HG02610 (cell line): Measurements from ENCODE around the gene GPC3.
A peak's percentile ranks its signal among the peaks of the same experiment; 100 is the strongest.
"Not testable (repeated sequence)": the region's sequence is repeated elsewhere in the genome, so short reads cannot be mapped to it uniquely, and the experiment has no call there.

Experiments used
- ATAC-seq: cut with Tn5 transposase; IDR thresholded peaks from one replicate; pipeline ENCODE4 v1.9.1; 2021; ENCODE audit warnings: mild to moderate bottlenecking, moderate library complexity; ENCODE audit not compliant: unreplicated experiment

Gene GPC3

DNA sequence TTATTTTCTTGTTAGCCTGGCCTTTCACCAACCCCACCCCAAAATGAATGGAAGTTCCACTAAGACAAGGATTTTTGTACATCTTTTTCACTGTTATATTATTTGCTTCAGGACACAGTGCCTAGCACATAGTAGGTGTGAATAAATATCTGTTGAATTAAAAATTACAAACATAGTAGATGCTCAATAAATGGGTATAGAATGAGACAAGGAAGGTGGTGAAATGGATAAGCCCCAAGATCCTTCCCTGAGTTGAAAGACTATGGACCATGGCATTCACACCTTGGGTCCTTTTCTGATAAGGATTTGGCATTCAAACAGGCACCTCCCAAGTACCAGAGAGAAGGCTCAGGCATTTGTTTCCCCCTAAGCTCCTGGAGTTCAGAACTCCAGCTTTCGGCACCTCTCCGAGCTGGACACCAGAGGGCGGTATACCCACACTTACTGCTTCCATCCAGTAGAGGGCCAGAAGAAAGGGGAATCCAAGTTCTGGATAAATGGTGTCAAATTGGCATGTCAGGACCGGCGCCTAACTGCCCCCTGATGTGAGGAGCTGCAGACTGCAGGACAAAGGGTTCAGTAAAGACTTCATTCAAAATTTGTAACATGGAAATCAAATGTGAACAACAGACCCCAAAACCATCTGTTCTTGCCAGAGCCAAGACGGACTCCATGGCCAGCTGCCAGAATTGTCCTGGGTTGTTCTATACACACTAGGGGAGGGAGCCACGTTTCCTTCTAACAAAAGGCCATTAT lies 193.0 kb downstream of the GPC3 start:
- peak; percentile 70 for ATAC-seq

GRCh38 chrX:133789829-133790228 lies 195.6 kb downstream of the GPC3 start:
- ATAC-seq: no peak

DNA sequence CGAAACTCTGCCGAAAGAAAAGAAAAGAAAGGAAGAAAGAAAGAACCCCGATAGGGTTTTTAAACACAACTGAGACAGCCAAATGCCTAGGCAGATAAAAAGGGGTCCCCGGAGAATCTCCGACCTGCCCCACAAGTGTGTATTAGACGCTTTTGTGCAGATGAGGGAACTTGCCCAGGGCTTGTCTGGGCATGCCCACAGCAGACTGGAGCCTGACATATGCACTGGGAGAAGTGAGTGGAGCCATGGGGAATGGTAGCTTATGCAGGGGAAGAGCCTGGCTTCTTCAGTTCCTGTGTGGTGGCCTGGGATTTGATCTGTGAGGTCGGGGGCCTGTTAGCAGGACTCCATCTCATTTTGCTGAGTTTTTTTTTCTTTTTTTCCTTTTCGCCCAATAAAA lies 199.0 kb downstream of the GPC3 start:
- no peak for ATAC-seq

DNA sequence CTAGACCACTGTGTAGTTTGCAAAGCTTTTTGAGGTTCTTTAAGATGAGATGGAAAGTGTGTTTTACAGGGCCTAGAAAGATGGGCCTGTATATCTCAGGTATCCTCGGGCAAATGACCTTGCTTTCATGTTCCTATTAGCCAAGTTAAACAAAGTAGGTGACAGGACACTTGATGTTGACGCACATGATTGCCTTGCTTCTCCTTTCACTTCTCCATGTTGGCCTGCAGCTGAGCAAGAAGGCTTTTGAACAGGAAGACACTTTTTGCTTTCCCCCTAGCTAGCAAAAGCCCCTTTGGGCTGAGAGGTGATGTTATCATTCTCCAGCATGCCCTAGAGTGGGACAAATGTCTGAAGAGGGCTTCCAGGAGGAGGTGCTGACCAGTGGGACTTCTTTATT lies 202.1 kb downstream of the GPC3 start:
- peak; percentile 92 for ATAC-seq

DNA sequence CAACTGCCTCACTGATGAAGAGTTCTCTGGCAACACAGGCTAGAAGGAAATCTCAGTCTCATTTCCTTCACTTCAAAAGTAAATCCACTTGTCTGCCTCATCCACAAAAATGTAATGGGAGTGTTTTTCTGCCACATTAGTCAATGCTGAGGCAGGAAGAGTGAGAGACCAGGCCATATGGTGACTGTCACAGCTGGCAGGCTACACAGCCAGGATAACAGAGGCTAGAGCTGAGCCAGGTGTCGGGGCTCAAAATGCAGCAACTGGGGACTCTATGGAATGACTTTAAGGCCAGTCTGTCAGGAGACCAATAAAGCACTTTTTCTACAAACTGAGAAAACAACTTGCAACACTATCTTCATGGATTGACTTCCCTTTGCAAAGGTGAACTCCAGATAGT lies 204.2 kb downstream of the GPC3 start:
- ATAC-seq: no peak

DNA sequence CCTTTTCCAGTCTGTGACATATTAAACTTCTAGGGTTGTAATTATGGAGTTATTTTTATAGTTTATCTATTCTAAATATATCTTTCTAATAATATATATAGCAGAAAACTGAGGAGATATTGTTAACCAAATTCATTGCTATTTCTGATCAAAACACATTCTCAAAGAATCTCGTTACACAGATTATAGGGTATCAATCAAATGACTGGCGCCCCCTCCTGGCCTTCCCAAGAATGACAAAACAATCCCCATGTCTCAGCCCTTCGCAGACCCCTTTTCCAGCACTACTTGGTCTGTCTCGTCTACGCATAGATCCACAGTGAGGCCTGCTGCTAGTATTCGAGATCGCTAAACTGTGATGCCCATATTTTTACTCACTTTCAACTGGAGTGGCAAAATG lies 209.3 kb downstream of the GPC3 start:
- no peak for ATAC-seq

DNA sequence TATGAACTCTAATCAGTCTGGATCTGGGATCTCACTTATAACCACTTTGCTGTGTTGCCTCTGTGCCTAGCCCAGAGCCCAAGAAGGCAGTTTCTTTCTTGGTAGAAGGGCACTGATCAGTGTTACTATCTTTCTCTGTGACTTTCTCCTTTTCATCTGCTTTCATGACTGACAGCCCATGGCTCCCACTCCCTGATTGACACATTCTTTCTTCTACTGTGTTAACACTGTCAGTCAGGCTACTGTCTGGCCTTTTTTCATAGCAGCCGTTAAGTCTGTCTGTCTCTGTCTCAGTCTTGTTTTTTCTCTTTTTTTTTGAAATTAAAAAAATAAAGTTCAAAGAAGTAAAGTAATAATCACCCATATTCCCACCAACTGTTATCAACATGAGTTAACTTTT lies 210.6 kb downstream of the GPC3 start:
- ATAC-seq: no peak

DNA sequence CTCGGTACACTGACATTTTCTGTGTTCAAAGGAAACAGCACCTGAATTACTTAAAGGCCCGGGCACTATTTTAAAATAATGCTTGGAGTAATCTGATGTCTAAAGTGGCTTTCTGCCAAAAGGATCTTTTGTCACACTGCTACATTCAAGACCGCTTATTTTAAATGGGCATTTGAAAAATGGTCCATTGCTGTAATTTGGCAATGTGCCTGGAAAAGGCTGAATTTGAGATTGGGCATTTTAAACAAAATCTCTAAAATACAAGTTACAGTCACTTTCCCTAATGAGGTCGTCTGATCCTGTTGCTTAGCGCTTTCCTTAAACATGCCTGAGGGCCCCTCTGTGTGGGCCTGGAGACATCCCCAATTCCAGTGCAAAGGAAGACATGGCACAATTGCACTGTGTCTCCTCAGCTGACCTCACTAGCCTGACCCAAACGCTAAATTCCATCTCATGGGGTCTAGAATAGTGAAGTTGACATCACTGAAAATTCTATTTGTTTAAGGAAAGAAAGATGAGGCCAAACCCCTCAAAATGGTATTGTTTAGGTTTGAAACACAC lies 214.2 kb downstream of the GPC3 start:
- no peak for ATAC-seq

- not testable (repeated sequence) for ATAC-seq
These were observed 222.3 kb downstream of the GPC3 start for GRCh38 chrX:133762976-133763548.

GRCh38 chrX:133754657-133755056 lies 230.7 kb downstream of the GPC3 start:
- ATAC-seq: no peak

DNA sequence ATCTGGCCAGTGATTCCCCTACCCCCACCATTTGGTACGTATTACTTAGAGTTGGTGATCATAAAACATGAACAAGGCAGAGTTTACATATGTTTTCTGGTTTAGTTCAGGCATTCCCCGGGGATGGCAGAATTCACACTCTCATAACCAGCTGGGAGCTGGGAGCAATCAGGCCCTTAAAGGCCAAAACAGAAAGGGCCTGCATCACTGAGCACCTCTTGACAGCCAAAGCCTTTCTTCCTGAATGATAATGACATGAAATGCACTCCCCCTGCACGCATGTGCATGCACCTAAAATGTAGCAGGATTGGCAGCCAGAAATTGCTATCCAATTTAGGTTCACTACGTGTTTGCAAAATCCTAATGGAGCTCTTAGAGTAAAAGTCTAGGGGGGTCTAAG lies 235.4 kb downstream of the GPC3 start:
- no peak for ATAC-seq

- ATAC-seq: no peak
These were observed 236.0 kb downstream of the GPC3 start for GRCh38 chrX:133749370-133749769.

- no peak for ATAC-seq
These were observed 238.2 kb downstream of the GPC3 start for GRCh38 chrX:133747196-133747595.

GRCh38 chrX:133746593-133746992 lies 238.8 kb downstream of the GPC3 start:
- no peak for ATAC-seq

- no peak for ATAC-seq
These were observed 240.0 kb downstream of the GPC3 start for GRCh38 chrX:133745349-133745748.

DNA sequence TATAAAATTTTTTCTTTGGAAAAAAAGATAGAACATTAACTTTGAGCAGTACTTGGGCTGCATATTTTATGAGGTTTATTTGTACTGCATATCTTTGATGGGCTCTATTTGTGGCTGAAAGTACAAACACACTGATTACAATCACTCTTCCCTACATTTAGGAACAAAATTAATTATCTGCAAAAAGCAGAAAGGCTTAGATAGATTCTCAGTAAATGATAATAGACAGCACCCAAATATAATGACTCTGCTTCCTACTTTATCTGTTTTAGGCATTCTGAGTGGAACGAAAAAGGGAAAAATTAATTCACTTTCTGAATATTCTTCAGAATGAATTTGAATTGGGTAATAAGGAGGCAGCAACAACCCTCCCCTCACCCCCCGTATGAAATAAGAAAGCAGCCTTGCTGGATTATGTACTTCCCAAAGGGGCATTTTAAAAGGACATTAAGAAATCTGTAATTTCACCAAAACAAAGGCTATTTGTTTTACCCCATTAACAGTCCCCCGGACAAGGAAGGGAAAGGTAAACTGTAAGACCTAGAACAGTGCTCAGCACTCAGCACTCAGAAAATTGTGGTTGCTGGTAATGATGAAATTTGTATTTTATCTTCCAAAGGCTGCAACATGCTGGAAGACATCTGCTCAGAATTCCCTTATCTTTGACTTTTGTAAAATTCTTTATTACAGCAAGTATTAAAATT lies 242.6 kb downstream of the GPC3 start:
- ATAC-seq: no peak

DNA sequence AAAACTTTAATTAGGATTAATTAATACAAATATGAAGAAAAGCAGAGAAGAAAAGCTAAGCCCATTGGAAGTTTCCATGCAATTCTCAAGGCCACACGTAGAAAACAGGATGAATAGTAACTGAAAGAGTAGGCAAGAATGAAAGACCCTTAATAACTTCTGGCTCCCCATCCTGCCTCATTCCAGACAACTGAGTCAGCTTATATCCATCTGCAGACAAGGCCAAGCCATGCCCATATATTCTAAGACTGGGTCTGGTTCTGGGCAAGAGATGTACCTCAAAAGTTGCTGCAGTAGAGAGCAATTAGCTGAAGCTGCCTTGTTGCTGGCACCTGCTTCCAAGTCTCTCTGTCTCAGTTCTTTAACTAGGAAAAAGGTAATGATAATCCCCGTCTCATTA lies 244.1 kb downstream of the GPC3 start:
- no peak for ATAC-seq

- ATAC-seq: no peak
These were observed 258.8 kb downstream of the GPC3 start for GRCh38 chrX:133726642-133727041.

DNA sequence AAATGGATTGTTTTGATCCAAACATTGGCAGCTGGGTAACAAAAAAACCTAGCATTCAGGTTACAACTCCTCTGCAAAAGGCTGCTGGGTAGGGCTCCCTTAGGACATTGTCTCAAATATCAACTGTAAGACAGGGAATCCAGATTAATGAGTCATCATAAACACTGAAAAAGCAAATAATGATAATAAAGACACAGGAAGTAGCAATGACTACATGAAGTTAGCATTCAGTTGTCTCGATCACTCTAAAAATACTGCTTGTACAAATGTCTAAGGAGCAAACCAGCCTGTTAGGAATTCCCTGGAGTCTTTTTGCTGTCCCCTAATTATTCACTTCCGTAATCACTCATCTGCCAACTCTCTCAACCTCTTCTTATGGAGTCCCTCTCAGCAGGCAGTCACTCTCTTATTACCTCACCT lies 259.2 kb downstream of the GPC3 start:
- ATAC-seq: no peak

DNA sequence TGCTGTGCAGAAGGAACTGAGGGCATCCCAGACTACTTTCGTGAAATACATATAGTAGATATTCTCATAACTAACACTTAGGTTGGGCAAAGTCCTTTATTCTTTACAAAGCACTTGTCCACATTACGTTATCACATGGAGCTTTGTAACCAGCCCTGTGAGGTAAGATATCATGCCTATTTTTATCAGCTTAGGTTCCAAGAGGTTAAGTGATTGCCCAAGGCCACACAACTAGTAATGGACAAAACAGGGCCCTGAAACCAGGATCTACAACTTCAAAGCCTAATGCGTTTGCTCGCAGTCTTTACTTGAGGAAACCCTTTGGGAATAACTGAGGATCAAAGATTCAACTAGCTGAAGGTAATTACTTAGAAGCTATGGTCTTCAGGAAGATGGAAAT lies 261.5 kb downstream of the GPC3 start:
- no peak for ATAC-seq

- no peak for ATAC-seq
These were observed 262.6 kb downstream of the GPC3 start for GRCh38 chrX:133722756-133723155.

- ATAC-seq: not testable (repeated sequence)
These were observed 265.1 kb downstream of the GPC3 start for GRCh38 chrX:133720269-133720668.
